CD4-positive, alpha-beta T cell (primary cell): Measurements from ENCODE around the gene LDLRAP1. TPM values are rescaled to one million over a fixed set of nuclear protein-coding genes. Genes with fewer than 3 reads are reported as not detected.

Experiments used
- ATAC-seq: fragments of 200-7000 bp; cut with Tn5 transposase; one replicate; pipeline ENCODE4 v1.10.0; 2022; ENCODE audit warnings: mild to moderate bottlenecking; ENCODE audit not compliant: poor library complexity
- CTCF ChIA-PET: fragments of 350-600 bp; sonication (Branson Sonifier 250); formaldehyde crosslinking; loops from one replicate; lab custom pipeline; 2021; ENCODE audit warnings: antibody characterized with exemption, inconsistent platforms; lab: Charles Lee
- POLR2A ChIA-PET: fragments of 350-600 bp; sonication (Branson Sonifier 250); formaldehyde crosslinking; loops from one replicate; lab custom pipeline; 2021; ENCODE audit warnings: antibody characterized with exemption, inconsistent platforms; lab: Charles Lee
- DNase-seq, 14 experiments: peaks; one replicate each; pipeline ENCODE4 v3.0.0-alpha.2; 2013 to 2020; ENCODE audit warnings: mixed read lengths in 2 of 14
- H3K27ac ChIP-seq, 2 donors: one replicate each; pipeline versions ENCODE4 v1.5.1 to v1.7.0; 2013; ENCODE audit warnings: low read length in 2 of 2, low read depth in 1 of 2, mild to moderate bottlenecking in 1 of 2
- H3K27me3 ChIP-seq, 2 experiments: 1 replicate in 1 of 2; 2 replicates in 1 of 2; pipeline versions ENCODE4 v1.6.1 to v1.7.0; 2013; ENCODE audit warnings: low read length in 2 of 2, control low read depth in 1 of 2, mild to moderate bottlenecking in 1 of 2, moderate library complexity in 1 of 2; ENCODE audit not compliant: insufficient read depth in 2 of 2, control insufficient read depth in 1 of 2
- H3K36me3 ChIP-seq: one replicate; pipeline ENCODE4 v1.6.1; 2013; ENCODE audit warnings: low read length, control low read depth; ENCODE audit not compliant: insufficient read depth
- H3K4me1 ChIP-seq: one replicate; pipeline ENCODE4 v1.6.1; 2013; ENCODE audit warnings: low read length, control low read depth; ENCODE audit not compliant: insufficient read depth
- H3K4me3 ChIP-seq: one replicate; pipeline ENCODE4 v1.5.1; 2013; ENCODE audit warnings: mild to moderate bottlenecking, low read length, moderate library complexity
- H3K9me3 ChIP-seq, 2 experiments: 1 replicate in 1 of 2; 2 replicates in 1 of 2; pipeline versions ENCODE4 v1.6.1 to v1.7.0; 2013; ENCODE audit warnings: low read length in 2 of 2, mild to moderate bottlenecking in 2 of 2, control low read depth in 1 of 2, moderate library complexity in 1 of 2; ENCODE audit not compliant: control insufficient read depth in 1 of 2, insufficient read depth in 1 of 2
- H3K27ac Mint-ChIP-seq: one replicate; pipeline ENCODE4 v1.8.0; 2020; ENCODE audit warnings: mixed read lengths
- H3K27me3 Mint-ChIP-seq: one replicate; pipeline ENCODE4 v1.8.0; 2021; ENCODE audit warnings: mixed read lengths
- H3K36me3 Mint-ChIP-seq: one replicate; pipeline ENCODE4 v1.8.0; 2021; ENCODE audit warnings: low read depth, mixed read lengths
- H3K4me1 Mint-ChIP-seq: one replicate; pipeline ENCODE4 v1.8.0; 2021; ENCODE audit warnings: low read depth, mixed read lengths
- H3K4me3 Mint-ChIP-seq: one replicate; pipeline ENCODE4 v1.8.0; 2020; ENCODE audit warnings: mild to moderate bottlenecking, mixed read lengths
- H3K9me3 Mint-ChIP-seq: one replicate; pipeline ENCODE4 v1.8.0; 2020; ENCODE audit warnings: mixed read lengths
- intact Hi-C, 2 experiments: fragments of 100-400 bp; cut with DNase I in 1 of 2; cut with micrococcal nuclease in 1 of 2; formaldehyde crosslinking; loops; one replicate each; pipeline versions ENCODE4 v1.15.1 to v1.9.0; 2023 to 2025; cut with DNase I, micrococcal nuclease
- total RNA-seq, 174 experiments: library from RNA in 2 of 174; stranded (reverse) in 2 of 174; gene quantifications; one replicate each; pipeline ENCODE4 v1.2.3 and lab custom pipeline; 2021 to 2026
- TF ChIP-seq, protein P1 (sequence below): fragments of 200-600 bp; IDR thresholded peaks from one replicate; pipeline ENCODE4 v1.8.0; 2022; ENCODE audit warnings: antibody characterized with exemption, mild to moderate bottlenecking

Gene LDLRAP1
- total RNA-seq, 2 experiments from 2014 or later, result 70.5 to 73.5 TPM

DNA sequence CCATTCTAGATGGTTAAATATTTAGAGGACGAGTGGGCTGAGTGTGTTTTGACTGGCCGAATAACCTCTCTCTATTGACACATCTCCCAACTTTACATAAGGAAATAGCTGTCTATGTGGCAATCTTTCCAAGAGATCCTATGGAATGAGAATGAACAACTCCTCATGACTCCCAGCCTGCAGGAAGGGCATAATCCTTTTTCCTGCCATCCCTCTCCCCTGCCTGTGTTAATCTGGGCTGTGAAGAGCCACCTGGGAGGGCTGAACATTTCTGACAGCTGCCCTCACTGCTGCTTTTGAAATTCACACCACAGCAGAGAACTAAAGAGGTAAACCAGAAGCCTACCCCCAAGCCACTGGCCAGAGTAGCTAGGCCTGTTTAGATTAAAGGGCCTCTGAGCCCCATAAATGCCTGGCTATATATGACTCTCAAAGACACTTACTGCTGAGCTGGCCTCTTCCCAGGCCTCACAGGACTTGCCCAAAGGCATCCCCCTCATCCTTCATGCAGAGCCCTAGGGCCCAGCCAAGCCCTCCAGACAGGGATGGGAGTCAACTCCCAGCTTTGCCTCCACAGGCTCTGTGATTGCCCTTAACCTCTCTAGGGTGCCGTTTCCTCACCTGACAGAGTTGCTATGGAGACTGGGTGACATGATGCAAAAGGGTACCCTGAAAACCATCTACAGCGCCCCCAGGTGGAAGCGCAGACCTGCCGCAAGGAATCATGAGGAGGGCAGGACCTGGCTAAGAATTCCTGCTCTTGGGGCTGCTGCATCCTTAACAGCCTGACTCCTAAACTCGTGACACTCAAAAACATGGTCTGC lies 42.0 kb upstream of the LDLRAP1 start:
- no peaks in the 10 kb centered on the region for H3K27me3 ChIP-seq
- peak in 5 of 14 experiments; percentile 12 to 44 (median 27) for DNase-seq
- H3K4me1 ChIP-seq, result peaks cover 21% of the 10 kb centered on the region
- no peaks in the 10 kb centered on the region for H3K9me3 ChIP-seq
- intact Hi-C loops, result loop anchor here in 1 of 2 experiments (10.0 kb wide), 1 partner anchor 63 kb away; no protein-coding TSS in a partner anchor
- H3K36me3 Mint-ChIP-seq, result peaks cover 55% of the 10 kb centered on the region
- H3K27ac ChIP-seq, result no peak overlapping the region
- H3K4me1 Mint-ChIP-seq, result peaks cover 26% of the 10 kb centered on the region
- no peaks in the 10 kb centered on the region for H3K27me3 Mint-ChIP-seq
- ChIA-PET CTCF (interaction anchor here (2.1 kb wide), 1 partner anchor 19 kb away, joined by 8 read pairs; no protein-coding TSS in a partner anchor), POLR2A (no interaction called here)
- H3K36me3 ChIP-seq, result peaks cover 27% of the 10 kb centered on the region
- H3K4me3 ChIP-seq, result no peak overlapping the region
- TF ChIP-seq, protein P1, sequence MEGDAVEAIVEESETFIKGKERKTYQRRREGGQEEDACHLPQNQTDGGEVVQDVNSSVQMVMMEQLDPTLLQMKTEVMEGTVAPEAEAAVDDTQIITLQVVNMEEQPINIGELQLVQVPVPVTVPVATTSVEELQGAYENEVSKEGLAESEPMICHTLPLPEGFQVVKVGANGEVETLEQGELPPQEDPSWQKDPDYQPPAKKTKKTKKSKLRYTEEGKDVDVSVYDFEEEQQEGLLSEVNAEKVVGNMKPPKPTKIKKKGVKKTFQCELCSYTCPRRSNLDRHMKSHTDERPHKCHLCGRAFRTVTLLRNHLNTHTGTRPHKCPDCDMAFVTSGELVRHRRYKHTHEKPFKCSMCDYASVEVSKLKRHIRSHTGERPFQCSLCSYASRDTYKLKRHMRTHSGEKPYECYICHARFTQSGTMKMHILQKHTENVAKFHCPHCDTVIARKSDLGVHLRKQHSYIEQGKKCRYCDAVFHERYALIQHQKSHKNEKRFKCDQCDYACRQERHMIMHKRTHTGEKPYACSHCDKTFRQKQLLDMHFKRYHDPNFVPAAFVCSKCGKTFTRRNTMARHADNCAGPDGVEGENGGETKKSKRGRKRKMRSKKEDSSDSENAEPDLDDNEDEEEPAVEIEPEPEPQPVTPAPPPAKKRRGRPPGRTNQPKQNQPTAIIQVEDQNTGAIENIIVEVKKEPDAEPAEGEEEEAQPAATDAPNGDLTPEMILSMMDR, result no peak
- H3K4me3 Mint-ChIP-seq, result no peak overlapping the region
- ATAC-seq, result no peak
- H3K9me3 Mint-ChIP-seq, result no peaks in the 10 kb centered on the region
- peak overlapping the region; percentile 9 for H3K27ac Mint-ChIP-seq

DNA sequence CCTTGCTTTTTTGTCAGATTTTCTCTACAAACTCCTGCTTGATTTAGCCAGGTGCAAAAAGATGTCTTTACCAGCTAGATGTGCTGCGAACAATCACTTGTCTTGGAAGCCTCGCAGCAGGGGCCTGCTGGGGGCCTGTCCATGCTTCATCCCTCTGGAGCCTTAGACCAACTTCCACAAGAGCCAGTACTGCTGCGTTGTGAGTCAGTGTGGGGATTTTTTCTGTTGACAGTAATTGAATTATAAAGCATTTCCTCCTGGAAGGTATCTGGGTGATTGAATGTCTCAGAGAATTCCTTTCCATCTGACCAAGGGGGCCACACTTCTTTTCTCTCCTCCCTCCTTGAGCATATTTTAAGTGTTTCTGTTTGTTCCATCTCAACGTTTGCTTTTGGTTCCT lies 40.4 kb upstream of the LDLRAP1 start:
- ChIA-PET POLR2A (interaction anchor here (4.8 kb wide), 1 partner anchor 63 kb away, joined by 29 read pairs; no protein-coding TSS in a partner anchor), CTCF (interaction anchor here (0.9 to 2.1 kb wide), 3 partner anchors 18 to 252 kb away, joined by 3 to 8 read pairs (median 4); no protein-coding TSS in a partner anchor)
- no peaks in the 10 kb centered on the region for H3K27me3 ChIP-seq
- Mint-ChIP-seq H3K9me3 (no peaks in the 10 kb centered on the region), H3K27ac (peak overlapping the region; percentile 55), H3K27me3 (no peaks in the 10 kb centered on the region), H3K4me1 (peaks cover 34% of the 10 kb centered on the region), H3K36me3 (peaks cover 48% of the 10 kb centered on the region), H3K4me3 (no peak overlapping the region)
- DNase-seq (no peak), ATAC-seq (no peak)
- H3K4me1 ChIP-seq, result peaks cover 27% of the 10 kb centered on the region
- H3K9me3 ChIP-seq, result no peaks in the 10 kb centered on the region
- TF ChIP-seq, protein P1, result no peak
- no peak overlapping the region for H3K27ac ChIP-seq
- intact Hi-C loops, result loop anchor here in 1 of 2 experiments (1.0 to 10.0 kb wide), 2 partner anchors 18 to 62 kb away; no protein-coding TSS in a partner anchor
- no peak overlapping the region for H3K4me3 ChIP-seq
- peaks cover 17% of the 10 kb centered on the region for H3K36me3 ChIP-seq

DNA sequence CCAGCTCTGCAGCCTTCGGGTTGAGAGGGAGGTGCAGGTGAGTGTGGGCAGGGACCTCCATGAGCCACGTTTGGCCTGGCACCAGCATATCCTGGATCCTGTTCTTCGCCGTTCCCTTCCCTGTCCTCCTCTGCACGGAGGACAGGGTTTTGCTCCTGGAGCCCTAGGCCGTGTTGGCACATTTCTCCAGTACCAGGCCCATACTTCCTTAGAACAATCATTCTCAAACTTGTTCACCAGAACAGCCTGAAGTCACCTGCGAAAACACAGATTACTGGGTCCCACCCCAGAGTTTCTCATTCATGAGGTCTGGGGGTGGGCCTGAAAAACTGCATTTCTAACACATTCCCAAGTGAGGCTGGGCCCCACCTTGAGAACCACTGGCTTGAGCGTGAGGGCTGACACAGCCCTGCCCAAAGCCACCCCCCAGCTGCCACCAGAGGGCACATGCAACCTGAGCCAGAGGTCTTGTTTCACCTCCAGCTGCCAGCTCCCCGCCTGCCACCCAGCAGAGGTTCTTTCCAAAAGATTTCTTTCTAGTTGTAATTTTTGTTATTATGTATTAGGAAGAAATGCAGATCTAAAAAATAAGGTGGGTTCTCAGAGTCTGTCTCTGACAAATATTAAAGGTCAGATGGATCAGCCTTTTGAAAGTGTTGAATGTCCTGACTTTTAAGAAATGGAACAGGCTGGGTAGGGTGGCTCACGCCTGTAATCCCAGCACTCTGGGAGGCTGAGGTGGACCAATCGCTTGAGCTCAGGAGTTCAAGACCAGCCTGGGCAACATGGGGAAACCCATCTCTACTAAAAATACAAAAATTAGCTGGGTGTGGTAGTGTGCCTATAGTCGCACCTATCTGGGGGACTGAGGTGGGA lies 39.6 kb upstream of the LDLRAP1 start:
- ATAC-seq, result peak; percentile 96

More for the DNA sequence above, 39.6 kb upstream of the LDLRAP1 start:
- intact Hi-C loops, result loop anchor here in 1 of 2 experiments (1.0 to 10.0 kb wide), 3 partner anchors 18 to 308 kb away; no protein-coding TSS in a partner anchor
- Mint-ChIP-seq H3K36me3 (peaks cover 40% of the 10 kb centered on the region), H3K27ac (peak overlapping the region; percentile 84), H3K27me3 (no peaks in the 10 kb centered on the region), H3K4me3 (no peak overlapping the region), H3K4me1 (peaks cover 34% of the 10 kb centered on the region), H3K9me3 (no peaks in the 10 kb centered on the region)
- ChIA-PET CTCF (interaction anchor here (0.6 to 1.9 kb wide), 11 partner anchors 16 to 317 kb away, joined by 3 to 15 read pairs (median 4); no protein-coding TSS in a partner anchor), POLR2A (interaction anchor here (0.7 to 4.8 kb wide), 8 partner anchors 13 to 316 kb away, joined by 3 to 34 read pairs (median 6); partner anchors contain the start of gene MTFR1L)
- Histone ChIP-seq H3K36me3 (peaks cover 10% of the 10 kb centered on the region), H3K9me3 (no peaks in the 10 kb centered on the region), H3K27ac (no peak overlapping the region), H3K4me1 (peaks cover 27% of the 10 kb centered on the region), H3K27me3 (no peaks in the 10 kb centered on the region), H3K4me3 (no peak overlapping the region)
- DNase-seq, result peak; percentile 66 to 84 (median 76)
- TF ChIP-seq, protein P1, result peak; percentile 86
